GM23248 (cell line): ENCODE results near the gene ARID1B. TPM values are rescaled to one million over a fixed set of nuclear protein-coding genes. Genes with fewer than 3 reads are reported as not detected.
A peak's percentile ranks its signal among the peaks of the same experiment; 100 is the strongest.

Experiments
- DNase-seq: peaks from one replicate; pipeline ENCODE4 v3.0.0-alpha.2; 2015
- H2AFZ ChIP-seq: fragments of 200-600 bp; sonication (generic); 2 replicates; pipeline ENCODE4 v1.6.1; 2016; ENCODE audit warnings: antibody characterized with exemption
- H3F3A ChIP-seq: fragments of 200-600 bp; sonication (generic); 2 replicates; pipeline ENCODE4 v1.6.1; 2016; ENCODE audit warnings: mild to moderate bottlenecking, antibody characterized with exemption, mixed run types; ENCODE audit not compliant: insufficient read depth
- H3K27ac ChIP-seq: fragments of 200-600 bp; sonication (generic); 2 replicates; pipeline ENCODE4 v1.5.1; 2016; ENCODE audit warnings: mild to moderate bottlenecking
- H3K27me3 ChIP-seq: fragments of 200-600 bp; sonication (generic); replicated peaks from 2 replicates; pipeline ENCODE4 v1.6.1; 2016; ENCODE audit warnings: mild to moderate bottlenecking; ENCODE audit not compliant: insufficient read depth
- H3K36me3 ChIP-seq: fragments of 200-600 bp; sonication (generic); 2 replicates; pipeline ENCODE4 v1.6.1; 2016; ENCODE audit warnings: low read depth, mild to moderate bottlenecking
- H3K4me1 ChIP-seq: fragments of 200-600 bp; sonication (generic); 2 replicates; pipeline ENCODE4 v1.6.1; 2016; ENCODE audit warnings: mild to moderate bottlenecking; ENCODE audit not compliant: insufficient read depth
- H3K4me2 ChIP-seq: fragments of 200-600 bp; sonication (generic); one replicate; pipeline ENCODE4 v1.6.1; 2016; ENCODE audit warnings: mild to moderate bottlenecking; ENCODE audit not compliant: unreplicated experiment
- H3K4me3 ChIP-seq: fragments of 200-600 bp; sonication (generic); 2 replicates; pipeline ENCODE4 v1.5.1; 2016; ENCODE audit warnings: mild to moderate bottlenecking
- H3K79me2 ChIP-seq: fragments of 200-600 bp; sonication (generic); 2 replicates; pipeline ENCODE4 v1.6.1; 2016; ENCODE audit warnings: mild to moderate bottlenecking; ENCODE audit not compliant: insufficient read depth
- H3K9ac ChIP-seq: fragments of 200-600 bp; sonication (generic); 2 replicates; pipeline ENCODE4 v1.6.1; 2016; ENCODE audit warnings: mild to moderate bottlenecking
- H3K9me2 ChIP-seq: fragments of 200-600 bp; sonication (generic); 2 replicates; pipeline ENCODE4 v1.6.1; 2016; ENCODE audit warnings: mixed run types, mild to moderate bottlenecking, moderate library complexity; ENCODE audit not compliant: insufficient read depth
- H3K9me3 ChIP-seq: fragments of 200-600 bp; sonication (generic); one replicate; pipeline ENCODE4 v1.6.1; 2017; ENCODE audit warnings: low read depth
- H4K20me1 ChIP-seq: fragments of 200-600 bp; sonication (generic); 2 replicates; pipeline ENCODE4 v1.6.0; 2016; ENCODE audit not compliant: insufficient read depth
- EZH2 ChIP-seq: fragments of 200-600 bp; sonication (generic); IDR thresholded peaks from 2 replicates; pipeline ENCODE4 v1.6.1; 2018; ENCODE audit warnings: antibody characterized with exemption, mild to moderate bottlenecking; ENCODE audit not compliant: insufficient read depth, poor library complexity, severe bottlenecking
- EZH2phosphoT487 ChIP-seq: fragments of 200-600 bp; sonication (generic); IDR thresholded peaks from 2 replicates; pipeline ENCODE4 v1.6.1; 2018; ENCODE audit warnings: antibody characterized with exemption, moderate library complexity, mild to moderate bottlenecking, low read depth; ENCODE audit not compliant: insufficient read depth
- WGBS, 2 experiments: methylation state at CpG; one replicate each; pipeline ENCODE4 v1.1.6; 2015 to 2017; ENCODE audit warnings: low lambda C conversion rate in 2 of 2, low coverage in 1 of 2; ENCODE audit errors: missing lambda C conversion rate in 2 of 2; 5-methylcytosine and 5-hydroxymethylcytosine counted together
- in situ Hi-C: fragments of 300-500 bp; cut with MboI; formaldehyde crosslinking; loops from 2 replicates; pipeline ENCODE4 v1.15.0; 2020
- polyA plus RNA-seq: library from polyadenylated mRNA; unstranded; fragments of >200 nt; fragmentation: Nextera tagmentation; extraction: Ambion mirVana; gene quantifications from 2 replicates; pipeline ENCODE4 v1.2.1, GENCODE V29; 2016
- total RNA-seq: library from RNA; depleted of rRNA; stranded (reverse); fragments of >200 nt; shearing (Covaris generic); gene quantifications from 2 replicates; pipeline ENCODE4 v1.2.3, GENCODE V29; 2014

The ARID1B gene
- total and polyA plus RNA-seq, 2 experiments from 2014 or later, result 19.3 to 21.2 TPM

- peak overlapping the region; percentile 87 for H3K4me3 ChIP-seq
- TF ChIP-seq EZH2 (no peak), EZH2phosphoT487 (no peak)
- H3F3A ChIP-seq, result peaks cover 18% of the 10 kb centered on the region
- peaks cover 40% of the 10 kb centered on the region for H3K79me2 ChIP-seq
- peak; percentile 40 for DNase-seq
- no peaks in the 10 kb centered on the region for H3K9me2 ChIP-seq
- peak overlapping the region; percentile 79; the same call in 1 of the 2 replicates for H2AFZ ChIP-seq
- peak overlapping the region; percentile 97 for H3K27ac ChIP-seq
- H4K20me1 ChIP-seq, result no peaks in the 10 kb centered on the region
- H3K4me2 ChIP-seq, result peak overlapping the region; percentile 95
- no peaks in the 10 kb centered on the region for H3K36me3 ChIP-seq
- H3K27me3 ChIP-seq, result no peaks in the 10 kb centered on the region
- WGBS, 2 experiments, result 13 to 19% methylated on average over 5 of the region's 5 CpGs
- in situ Hi-C loops, result no loop called here
- no peaks in the 10 kb centered on the region for H3K9me3 ChIP-seq
- H3K4me1 ChIP-seq, result peaks cover 24% of the 10 kb centered on the region
- peak overlapping the region; percentile 98 for H3K9ac ChIP-seq
Measured at GRCh38 chr6:156775717-156776116, 1.5 kb upstream of the ARID1B start.

- WGBS, 2 experiments, result 0 to 4% methylated on average over 8 of the region's 8 CpGs
- Histone ChIP-seq H3K4me2 (peak overlapping the region; percentile 95), H3K4me3 (peak overlapping the region; percentile 87), H3K36me3 (no peaks in the 10 kb centered on the region), H4K20me1 (no peaks in the 10 kb centered on the region), H2AFZ (peak overlapping the region; percentile 79), H3K9me2 (no peaks in the 10 kb centered on the region), H3F3A (peaks cover 26% of the 10 kb centered on the region), H3K27me3 (no peaks in the 10 kb centered on the region), H3K9me3 (no peaks in the 10 kb centered on the region), H3K79me2 (peaks cover 47% of the 10 kb centered on the region), H3K27ac (peak overlapping the region; percentile 97), H3K9ac (peak overlapping the region; percentile 98), H3K4me1 (peaks cover 31% of the 10 kb centered on the region)
- peak; percentile 71 for DNase-seq
- TF ChIP-seq EZH2phosphoT487 (no peak), EZH2 (no peak)
- in situ Hi-C loops, result no loop called here
Measured at GRCh38 chr6:156776470-156776839, 723 bp upstream of the ARID1B start.

- peak overlapping the region; percentile 97 for H3K27ac ChIP-seq
- in situ Hi-C loops, result no loop called here
Measured at GRCh38 chr6:156777577-156778453, 637 bp downstream of the ARID1B start.

GRCh38 chr6:156778454-156779205, 1.5 kb downstream of the ARID1B start:
- DNase-seq, result peak; percentile 64
- Histone ChIP-seq H3F3A (peaks cover 48% of the 10 kb centered on the region), H3K79me2 (peaks cover 68% of the 10 kb centered on the region), H2AFZ (peak overlapping the region; percentile 75), H3K9ac (peak overlapping the region; percentile 94), H3K9me2 (no peaks in the 10 kb centered on the region), H3K4me3 (peak overlapping the region; percentile 79), H3K27ac (peak overlapping the region; percentile 85), H3K27me3 (no peaks in the 10 kb centered on the region), H3K36me3 (no peaks in the 10 kb centered on the region), H3K9me3 (no peaks in the 10 kb centered on the region), H4K20me1 (no peaks in the 10 kb centered on the region), H3K4me1 (peaks cover 45% of the 10 kb centered on the region), H3K4me2 (peak overlapping the region; percentile 50)
- in situ Hi-C loops, result no loop called here
- no peak for TF ChIP-seq EZH2phosphoT487
- no peak for TF ChIP-seq EZH2
- 0 to 1% methylated on average over 39 to 54 of the region's 100 CpGs for WGBS, 2 experiments

More at GRCh38 chr6:156777577-156778453, 637 bp downstream of the ARID1B start:
- TF ChIP-seq EZH2 (no peak), EZH2phosphoT487 (no peak)
- WGBS, 2 experiments, result 0 to 2% methylated on average over 17 to 42 of the region's 113 CpGs
- Histone ChIP-seq H3K36me3 (no peaks in the 10 kb centered on the region), H2AFZ (peak overlapping the region; percentile 79), H3K4me1 (peaks cover 37% of the 10 kb centered on the region), H3K9me2 (no peaks in the 10 kb centered on the region), H3K27me3 (no peaks in the 10 kb centered on the region), H3K4me3 (peak overlapping the region; percentile 87), H3K4me2 (peak overlapping the region; percentile 95), H3K9ac (peak overlapping the region; percentile 98), H3F3A (peaks cover 39% of the 10 kb centered on the region), H3K9me3 (no peaks in the 10 kb centered on the region), H3K79me2 (peaks cover 61% of the 10 kb centered on the region), H4K20me1 (no peaks in the 10 kb centered on the region)
- DNase-seq, result peak; percentile 82
